Activated T-cell treated with anti-CD3 and anti-CD28 coated beads for 24 hours (primary cell): ENCODE results near the gene TSC22D4.
"Not testable (repeated sequence)": the region's sequence is repeated elsewhere in the genome, so short reads cannot be mapped to it uniquely, and the experiment has no call there.

ENCODE experiments used
- DNase-seq: peaks from one replicate; pipeline ENCODE4 v3.0.0-alpha.2; 2020; ENCODE audit warnings: low read depth

Gene TSC22D4

GRCh38 chr7:100472854-100473499 lies 6.0 kb downstream of the TSC22D4 start:
- DNase-seq, result no peak

- no peak for DNase-seq
These were observed 6.7 kb downstream of the TSC22D4 start for GRCh38 chr7:100472121-100472851.

- DNase-seq, result no peak
These were observed 8.0 kb downstream of the TSC22D4 start for GRCh38 chr7:100471021-100471420.

GRCh38 chr7:100469227-100470044 lies 9.6 kb downstream of the TSC22D4 start:
- DNase-seq, result peak; percentile 75

- no peak for DNase-seq
These were observed 11.2 kb downstream of the TSC22D4 start for GRCh38 chr7:100467638-100468373.

GRCh38 chr7:100466653-100467605 lies 12.1 kb downstream of the TSC22D4 start:
- no peak for DNase-seq

GRCh38 chr7:100465702-100466311 lies 13.2 kb downstream of the TSC22D4 start:
- no peak for DNase-seq

GRCh38 chr7:100465299-100465698 lies 13.7 kb downstream of the TSC22D4 start:
- no peak for DNase-seq

- DNase-seq, result no peak
These were observed 14.2 kb downstream of the TSC22D4 start for GRCh38 chr7:100464791-100465190.

GRCh38 chr7:100464210-100464660 lies 14.8 kb downstream of the TSC22D4 start, which contains the start of gene SPACDR:
SPACDR (minus strand) TSS chr7:100464260; CDS start chr7:100464025, 235 bp downstream.
- no peak for DNase-seq

GRCh38 chr7:100457033-100457432 lies 22.0 kb downstream of the TSC22D4 start:
- DNase-seq, result no peak

GRCh38 chr7:100456562-100456961 lies 22.5 kb downstream of the TSC22D4 start:
- DNase-seq, result no peak

GRCh38 chr7:100455206-100455605 lies 23.8 kb downstream of the TSC22D4 start:
- no peak for DNase-seq

- DNase-seq, result not testable (repeated sequence)
These were observed 25.2 kb downstream of the TSC22D4 start for GRCh38 chr7:100453854-100454253.

- no peak for DNase-seq
These were observed 26.5 kb downstream of the TSC22D4 start for GRCh38 chr7:100452513-100452912.

- DNase-seq, result no peak
These were observed 29.7 kb downstream of the TSC22D4 start for GRCh38 chr7:100449190-100449795.

- DNase-seq, result not testable (repeated sequence)
These were observed 31.7 kb downstream of the TSC22D4 start for GRCh38 chr7:100447363-100447762.

GRCh38 chr7:100446040-100446439 lies 33.0 kb downstream of the TSC22D4 start:
- DNase-seq, result no peak

- DNase-seq, result no peak
These were observed 34.4 kb downstream of the TSC22D4 start for GRCh38 chr7:100444311-100445278.
